Prostate gland (tissue), 2 donors: ENCODE measurements around the gene CHMP2B.

Experiments used
- CTCF ChIP-seq, 4 experiments: fragments of 200-600 bp in 2 of 4; fragments of 450-650 bp in 2 of 4; sonication (generic) in 2 of 4; IDR thresholded peaks; 1 replicate in 3 of 4; 2 replicates in 1 of 4; pipeline ENCODE4 v1.5.1; 2016 to 2019; ENCODE audit warnings: antibody characterized with exemption in 4 of 4, mild to moderate bottlenecking in 2 of 4, moderate library complexity in 2 of 4
- POLR2AphosphoS5 ChIP-seq: sonication (generic); formaldehyde crosslinking; IDR thresholded peaks from one replicate; pipeline ENCODE4 v1.6.1; 2017; ENCODE audit warnings: antibody characterized with exemption

DNA sequence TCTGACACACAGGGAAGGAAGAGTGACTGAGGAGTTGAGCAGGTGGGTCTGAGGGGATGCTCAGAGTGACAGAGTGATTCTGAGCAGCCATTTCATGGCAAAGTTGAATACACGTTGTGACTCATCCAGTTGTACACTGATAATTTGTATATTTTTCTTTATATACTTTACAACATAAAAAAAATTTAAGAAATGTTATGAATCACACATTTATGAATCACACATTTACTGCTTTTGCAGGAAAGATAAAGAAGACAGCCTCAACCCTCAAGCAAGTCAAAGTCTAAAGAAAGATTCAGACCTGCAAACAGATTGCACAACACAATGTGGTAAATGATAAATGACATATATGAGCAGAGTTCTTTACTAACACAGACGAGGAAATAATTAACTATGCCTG, 21.0 kb upstream of the CHMP2B start:
- TF ChIP-seq CTCF (IDR thresholded peaks at IDR 0.05) (no peak), POLR2AphosphoS5 (no peak)
